ENCODE results near the gene GMPPA. TPM values are rescaled to one million over a fixed set of nuclear protein-coding genes. Genes with fewer than 3 reads are reported as not detected.

The GMPPA gene
- polyA plus RNA-seq, 1 experiment: 171 TPM

DNA sequence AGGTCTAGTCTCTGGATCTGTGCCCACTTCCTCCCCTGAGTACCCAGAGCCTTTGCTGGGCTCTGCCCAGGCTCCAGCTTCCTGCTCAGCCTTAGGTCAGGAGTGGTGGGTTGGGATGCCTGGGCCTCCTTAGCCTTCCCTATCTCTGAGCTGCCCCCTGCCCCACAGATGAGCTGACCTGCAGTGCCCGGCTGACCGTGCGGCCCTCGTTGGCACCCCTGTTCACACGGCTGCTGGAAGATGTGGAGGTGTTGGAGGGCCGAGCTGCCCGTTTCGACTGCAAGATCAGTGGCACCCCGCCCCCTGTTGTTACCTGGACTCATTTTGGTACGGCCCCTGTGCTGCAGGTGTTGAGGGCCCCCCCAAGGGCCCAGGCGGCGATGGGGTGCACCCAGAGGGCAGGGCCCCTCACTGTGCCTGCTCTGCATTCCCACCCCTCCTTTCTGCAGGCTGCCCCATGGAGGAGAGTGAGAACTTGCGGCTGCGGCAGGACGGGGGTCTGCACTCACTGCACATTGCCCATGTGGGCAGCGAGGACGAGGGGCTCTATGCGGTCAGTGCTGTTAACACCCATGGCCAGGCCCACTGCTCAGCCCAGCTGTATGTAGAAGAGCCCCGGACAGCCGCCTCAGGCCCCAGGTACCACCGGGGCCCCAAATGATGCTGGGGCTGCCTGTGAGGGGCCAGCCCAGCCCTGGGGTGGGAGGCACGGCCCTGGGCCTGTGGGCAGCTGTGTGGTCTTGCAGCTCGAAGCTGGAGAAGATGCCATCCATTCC is 30.1 kb upstream of the GMPPA start:
- Histone ChIP-seq H3K36me3 (ENCODE audit: control insufficient read depth, insufficient read depth, low read length) (peaks cover 53% of the 10 kb centered on the region), H3K4me3 (ENCODE audit: low read depth, low read length) (no peak overlapping the region), H3K27me3 (ENCODE audit: control insufficient read depth, insufficient read depth, low read length) (no peaks in the 10 kb centered on the region)
- POLR2A ChIA-PET: interaction anchor here (0.6 kb wide), 1 partner anchor 30 kb away, joined by 4 read pairs; the partner anchor contains the start of gene GMPPA
- no peak for DNase-seq (ENCODE audit: low read depth)
- TF ChIP-seq, protein P1, sequence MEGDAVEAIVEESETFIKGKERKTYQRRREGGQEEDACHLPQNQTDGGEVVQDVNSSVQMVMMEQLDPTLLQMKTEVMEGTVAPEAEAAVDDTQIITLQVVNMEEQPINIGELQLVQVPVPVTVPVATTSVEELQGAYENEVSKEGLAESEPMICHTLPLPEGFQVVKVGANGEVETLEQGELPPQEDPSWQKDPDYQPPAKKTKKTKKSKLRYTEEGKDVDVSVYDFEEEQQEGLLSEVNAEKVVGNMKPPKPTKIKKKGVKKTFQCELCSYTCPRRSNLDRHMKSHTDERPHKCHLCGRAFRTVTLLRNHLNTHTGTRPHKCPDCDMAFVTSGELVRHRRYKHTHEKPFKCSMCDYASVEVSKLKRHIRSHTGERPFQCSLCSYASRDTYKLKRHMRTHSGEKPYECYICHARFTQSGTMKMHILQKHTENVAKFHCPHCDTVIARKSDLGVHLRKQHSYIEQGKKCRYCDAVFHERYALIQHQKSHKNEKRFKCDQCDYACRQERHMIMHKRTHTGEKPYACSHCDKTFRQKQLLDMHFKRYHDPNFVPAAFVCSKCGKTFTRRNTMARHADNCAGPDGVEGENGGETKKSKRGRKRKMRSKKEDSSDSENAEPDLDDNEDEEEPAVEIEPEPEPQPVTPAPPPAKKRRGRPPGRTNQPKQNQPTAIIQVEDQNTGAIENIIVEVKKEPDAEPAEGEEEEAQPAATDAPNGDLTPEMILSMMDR (IDR thresholded peaks at IDR 0.05; ENCODE audit: insufficient read depth, low read depth, low read length): no peak
- CTCF ChIA-PET: interaction anchor here (0.6 to 3.0 kb wide), 9 partner anchors 9 to 1788 kb away, joined by 3 to 17 read pairs (median 6); partner anchors contain the start of gene GMPPA

DNA sequence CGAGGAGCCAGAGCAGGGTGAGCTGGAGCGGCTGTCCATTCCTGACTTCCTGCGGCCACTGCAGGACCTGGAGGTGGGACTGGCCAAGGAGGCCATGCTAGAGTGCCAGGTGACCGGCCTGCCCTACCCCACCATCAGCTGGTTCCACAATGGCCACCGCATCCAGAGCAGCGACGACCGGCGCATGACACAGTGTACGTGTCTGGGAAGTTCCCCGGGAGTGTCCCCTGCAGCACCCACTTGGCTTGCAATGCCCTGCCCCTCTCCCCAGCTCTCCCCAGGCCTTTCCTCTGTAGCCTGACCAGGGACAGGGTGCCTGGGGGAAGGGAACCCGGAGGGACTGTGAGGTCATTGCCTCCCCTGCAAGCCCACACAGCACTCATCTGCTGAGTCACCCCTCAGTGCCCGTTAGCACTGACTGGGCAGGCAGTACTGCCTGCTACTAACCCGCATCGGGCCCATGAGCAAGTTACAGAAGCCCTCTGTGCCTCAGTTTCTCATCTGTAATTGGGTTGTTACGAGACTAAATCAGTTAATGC is 29.4 kb upstream of the GMPPA start:
- ChIA-PET POLR2A (interaction anchor here (0.6 kb wide), 1 partner anchor 29 kb away, joined by 4 read pairs; the partner anchor contains the start of gene GMPPA), CTCF (interaction anchor here (1.0 to 3.0 kb wide), 4 partner anchors 10 to 67 kb away, joined by 3 to 17 read pairs (median 4); a partner anchor contains a TSS)
- Histone ChIP-seq H3K27me3 (ENCODE audit: control insufficient read depth, insufficient read depth, low read length) (no peaks in the 10 kb centered on the region), H3K4me3 (ENCODE audit: low read depth, low read length) (no peak overlapping the region), H3K36me3 (ENCODE audit: control insufficient read depth, insufficient read depth, low read length) (peaks cover 52% of the 10 kb centered on the region)
- no peak for DNase-seq (ENCODE audit: low read depth)
- TF ChIP-seq, protein P1 (IDR thresholded peaks at IDR 0.05; ENCODE audit: insufficient read depth, low read depth, low read length): no peak

DNA sequence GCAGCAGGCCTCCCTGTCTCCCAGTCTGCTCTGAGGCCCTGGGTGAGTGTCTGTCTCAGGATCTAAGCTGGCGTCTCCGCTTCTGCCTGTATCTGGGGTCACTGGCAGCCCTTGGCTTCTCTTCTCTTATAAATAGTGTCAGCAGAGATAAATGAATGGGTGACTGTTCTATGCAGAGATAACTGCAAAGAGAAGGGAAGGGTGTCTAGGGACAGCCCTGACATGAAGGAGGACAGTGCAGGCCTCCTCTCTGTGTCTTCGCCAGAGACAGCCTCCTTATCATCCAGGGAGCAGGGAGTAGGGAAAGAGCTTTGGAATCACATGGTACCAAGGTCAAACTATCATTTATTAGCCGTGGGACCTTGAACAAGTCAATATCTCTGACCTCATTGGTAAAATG is 28.3 kb upstream of the GMPPA start:
- TF ChIP-seq, protein P1 (IDR thresholded peaks at IDR 0.05; ENCODE audit: insufficient read depth, low read depth, low read length): no peak
- no peak for DNase-seq (ENCODE audit: low read depth)
- POLR2A ChIA-PET: no interaction called here
- no peak overlapping the region for H3K4me3 ChIP-seq (ENCODE audit: low read depth, low read length)
- peaks cover 43% of the 10 kb centered on the region for H3K36me3 ChIP-seq (ENCODE audit: control insufficient read depth, insufficient read depth, low read length)
- H3K27me3 ChIP-seq (ENCODE audit: control insufficient read depth, insufficient read depth, low read length): no peaks in the 10 kb centered on the region
- CTCF ChIA-PET: interaction anchor here (1.5 to 2.0 kb wide), 3 partner anchors 10 to 25 kb away, joined by 3 to 8 read pairs (median 6); a partner anchor contains a TSS

GRCh38 chr2:219471476-219472371 is 27.0 kb upstream of the GMPPA start:
- H3K27me3 ChIP-seq (ENCODE audit: control insufficient read depth, insufficient read depth, low read length): no peaks in the 10 kb centered on the region
- ChIA-PET CTCF (interaction anchor here (0.9 to 2.0 kb wide), 4 partner anchors 12 to 58 kb away, joined by 4 to 12 read pairs (median 6); no protein-coding TSS in a partner anchor), POLR2A (no interaction called here)
- TF ChIP-seq, protein P1 (IDR thresholded peaks at IDR 0.05; ENCODE audit: insufficient read depth, low read depth, low read length): no peak
- no peak for DNase-seq (ENCODE audit: low read depth)
- H3K36me3 ChIP-seq (ENCODE audit: control insufficient read depth, insufficient read depth, low read length): peaks cover 34% of the 10 kb centered on the region
- no peak overlapping the region for H3K4me3 ChIP-seq (ENCODE audit: low read depth, low read length)
